NCI-H1417 treated with DMSO at 0.1 percent for 48 hours (cell line): ENCODE data around the gene APOO.
A peak's percentile ranks its signal among the peaks of the same experiment; 100 is the strongest.
"Not testable (repeated sequence)": the region's sequence is repeated elsewhere in the genome, so short reads cannot be mapped to it uniquely, and the experiment has no call there.

Experiments used
- DNase-seq: peaks from one replicate; lab custom pipeline; 2025; lab: John Stamatoyannopoulos, UW

The APOO gene

GRCh38 chrX:23902419-23902818, 5.3 kb downstream of the APOO start:
- peak; percentile 41 for DNase-seq

GRCh38 chrX:23901805-23902204, 5.9 kb downstream of the APOO start:
- DNase-seq = peak; percentile 29

GRCh38 chrX:23901060-23901459, 6.7 kb downstream of the APOO start:
- DNase-seq = no peak

GRCh38 chrX:23900220-23900797, 7.4 kb downstream of the APOO start:
- DNase-seq = no peak

GRCh38 chrX:23898412-23898959, 9.3 kb downstream of the APOO start:
- DNase-seq = no peak

GRCh38 chrX:23896981-23897380, 10.8 kb downstream of the APOO start:
- DNase-seq = no peak

GRCh38 chrX:23896539-23896938, 11.2 kb downstream of the APOO start:
- DNase-seq = not testable (repeated sequence)

GRCh38 chrX:23894993-23895392, 12.7 kb downstream of the APOO start:
- DNase-seq = not testable (repeated sequence)

GRCh38 chrX:23890933-23891332, 16.8 kb downstream of the APOO start:
- no peak for DNase-seq

GRCh38 chrX:23888887-23889501, 18.7 kb downstream of the APOO start:
- no peak for DNase-seq

- no peak for DNase-seq
Measured at GRCh38 chrX:23887918-23888317, 19.8 kb downstream of the APOO start.

GRCh38 chrX:23887451-23887850, 20.3 kb downstream of the APOO start:
- DNase-seq = no peak

GRCh38 chrX:23885803-23886202, 21.9 kb downstream of the APOO start:
- no peak for DNase-seq

GRCh38 chrX:23884427-23885024, 23.2 kb downstream of the APOO start:
- DNase-seq = no peak

GRCh38 chrX:23883737-23884354, 23.9 kb downstream of the APOO start:
- no peak for DNase-seq

- no peak for DNase-seq
Measured at GRCh38 chrX:23879380-23880090, 28.2 kb downstream of the APOO start.

GRCh38 chrX:23871905-23872546, 35.7 kb downstream of the APOO start:
- DNase-seq = no peak

- DNase-seq = no peak
Measured at GRCh38 chrX:23870041-23870440, 37.7 kb downstream of the APOO start.

GRCh38 chrX:23864742-23865326, 42.9 kb downstream of the APOO start:
- peak; percentile 52 for DNase-seq

GRCh38 chrX:23861952-23862351, 45.8 kb downstream of the APOO start:
- not testable (repeated sequence) for DNase-seq

GRCh38 chrX:23861215-23861896, 46.4 kb downstream of the APOO start:
- DNase-seq = no peak
